Stimulated activated CD8-positive, alpha-beta memory T cell treated with anti-CD3 and anti-CD28 coated beads, Interleukin-4, amount 100 ng/mL, for 24 hours (primary cell): Measurements from ENCODE around the gene KRI1.
"Not testable (repeated sequence)": the region's sequence is repeated elsewhere in the genome, so short reads cannot be mapped to it uniquely, and the experiment has no call there.

Experiments
- DNase-seq: peaks from one replicate; pipeline ENCODE4 v3.0.0-alpha.2; 2020; ENCODE audit warnings: low read depth

KRI1 gene

DNA sequence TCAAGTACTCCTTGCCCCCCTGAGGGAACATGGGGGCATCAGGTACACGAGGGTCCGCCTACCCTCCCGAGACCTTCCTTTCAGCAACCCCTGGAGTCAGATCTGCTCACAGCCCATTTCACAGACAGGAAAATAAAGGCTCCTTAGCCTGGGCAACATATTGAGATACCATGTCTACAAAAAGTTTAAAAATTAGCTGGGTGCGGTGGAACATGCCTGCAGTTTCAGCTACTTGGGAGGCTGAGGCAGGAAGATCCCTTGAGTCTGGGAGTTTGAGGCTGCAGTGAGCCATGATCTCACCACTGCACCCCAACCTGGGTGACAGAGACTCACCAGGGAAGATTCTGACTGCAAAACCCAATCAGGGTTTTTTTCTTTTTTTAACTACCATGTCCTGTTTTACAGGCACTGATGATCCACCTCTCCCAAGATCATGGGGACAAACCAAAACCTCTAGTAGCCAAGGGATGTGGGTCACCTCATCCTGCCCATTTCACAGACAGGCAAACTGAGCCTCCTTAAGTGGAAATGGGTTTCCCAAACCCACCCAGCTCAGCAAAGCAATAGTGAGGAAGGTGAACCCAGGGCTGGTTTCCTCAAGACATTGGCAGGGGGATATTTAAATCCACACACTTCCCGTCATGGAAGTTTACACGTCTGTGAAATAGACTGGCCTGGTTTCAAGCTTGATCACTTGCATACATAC lies 9.4 kb upstream of the KRI1 start:
- DNase-seq = no peak

DNA sequence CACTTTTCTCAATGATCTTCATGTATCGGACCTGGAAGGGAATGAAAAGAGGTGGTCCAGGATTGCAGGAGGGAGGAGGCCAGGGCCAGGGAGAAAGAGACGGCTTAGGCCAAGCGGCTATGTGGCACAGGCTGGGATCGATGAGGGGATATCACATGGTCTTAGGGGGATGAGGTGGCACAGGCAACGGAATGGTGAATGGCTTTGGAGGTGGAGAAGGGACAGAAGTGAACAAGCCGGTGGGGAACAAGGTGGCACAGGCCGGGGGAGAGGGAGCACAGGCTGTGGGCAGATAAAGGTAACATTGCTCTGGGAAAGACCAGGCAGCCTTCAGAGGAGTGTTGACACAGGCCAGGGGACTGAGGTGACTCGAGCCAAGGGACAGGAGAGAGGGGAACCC lies 8.7 kb upstream of the KRI1 start:
- DNase-seq = no peak

DNA sequence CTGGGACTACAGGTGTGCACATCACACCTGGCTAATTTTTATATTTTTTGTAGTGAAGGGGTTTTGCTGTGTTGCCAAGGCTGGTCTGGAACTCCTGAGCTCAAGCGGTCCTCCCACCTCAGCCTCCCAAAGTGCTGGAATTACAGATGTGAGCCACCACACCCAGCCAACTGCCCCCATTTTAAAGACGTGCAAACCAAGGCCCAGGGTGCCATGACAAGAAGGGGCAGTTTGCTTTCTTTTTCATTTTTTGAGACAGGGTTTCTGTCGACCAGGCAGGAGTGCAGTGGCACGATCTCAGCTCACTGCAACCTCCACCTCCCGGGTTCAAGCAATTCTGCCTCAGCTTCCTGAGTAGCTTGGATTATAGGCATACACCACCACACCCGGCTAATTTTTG lies 8.0 kb upstream of the KRI1 start:
- not testable (repeated sequence) for DNase-seq

DNA sequence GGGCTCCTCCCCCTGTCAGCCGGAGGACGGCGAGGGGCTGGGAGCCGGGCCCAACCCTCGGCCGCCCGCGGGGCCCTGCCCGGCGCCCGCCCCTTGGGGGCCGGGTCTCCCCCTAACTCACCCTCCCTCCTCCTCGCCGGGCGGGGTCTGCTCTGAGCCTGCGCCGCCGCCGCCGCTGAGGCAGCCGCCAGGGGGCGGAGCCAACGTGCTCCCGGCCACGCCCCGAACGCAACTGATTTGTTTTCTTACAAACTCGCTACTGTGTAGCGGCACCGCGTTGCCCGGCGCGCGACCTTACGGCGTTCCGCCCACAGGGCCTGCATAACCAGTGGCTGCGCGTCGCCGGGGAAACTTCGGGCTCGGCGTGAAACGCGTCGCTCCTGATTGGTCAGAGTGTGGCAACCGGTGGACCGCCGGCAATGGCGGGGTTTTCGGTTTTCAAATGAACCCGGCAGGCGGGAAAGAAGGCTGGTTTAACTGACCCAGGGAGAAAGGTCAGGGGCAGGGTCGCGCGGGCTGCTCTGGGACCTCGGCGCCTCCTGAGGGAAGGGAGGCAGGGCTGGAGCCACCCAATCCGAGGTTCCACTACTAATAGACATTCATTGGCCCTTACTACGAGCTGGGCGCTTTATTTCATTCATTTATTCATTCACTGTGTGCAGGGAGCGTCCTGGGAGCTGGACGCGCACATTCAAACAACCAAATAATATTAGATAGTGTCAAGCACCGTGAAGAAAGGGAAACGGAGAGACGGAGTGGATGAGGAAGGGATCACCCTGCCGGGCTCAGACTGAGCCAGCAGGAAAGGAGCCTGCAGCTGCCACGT lies 3.2 kb upstream of the KRI1 start, which contains the start of gene CDKN2D:
CDKN2D (minus strand) TSS at position 154 of the 826 bp plus-strand sequence. CDS start 326 bp downstream, outside the sequence.
- peak; percentile 100 for DNase-seq

DNA sequence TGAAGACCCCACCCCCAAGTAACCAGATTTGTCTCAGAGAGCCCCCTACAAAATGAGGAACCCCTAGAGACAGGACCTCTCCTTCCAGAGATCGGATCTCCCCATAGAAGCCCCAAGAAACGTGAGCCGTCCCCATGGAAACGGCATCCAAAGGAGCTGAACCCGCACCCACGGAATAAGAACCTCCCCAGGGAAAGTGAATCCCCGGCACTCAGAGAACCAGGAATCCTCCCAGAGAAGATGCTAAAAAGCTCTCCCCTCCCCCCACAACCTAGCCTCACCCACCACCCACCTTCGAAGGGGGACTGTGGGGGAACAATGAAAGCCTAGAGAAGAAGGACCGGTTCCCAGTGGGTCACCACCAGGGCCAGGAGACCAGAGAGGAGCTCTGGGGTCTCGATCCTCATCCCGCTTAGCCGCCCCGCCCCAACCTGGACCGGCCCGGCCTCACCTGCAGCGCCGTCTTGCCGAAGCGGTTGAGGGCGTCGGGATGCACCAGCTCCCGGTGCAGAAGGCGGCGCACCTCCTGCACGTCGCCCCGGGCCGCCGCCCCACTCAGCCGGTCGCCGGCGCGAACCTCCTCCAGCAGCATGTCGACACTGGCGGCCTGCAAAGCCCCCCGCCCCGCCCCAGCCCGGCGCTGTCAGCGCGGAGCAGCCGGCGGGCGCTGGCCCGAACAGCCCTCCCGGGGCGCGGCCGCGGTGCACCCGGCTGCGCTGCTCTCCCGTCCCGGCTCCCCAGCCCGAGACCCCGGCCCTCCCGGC lies 2.4 kb upstream of the KRI1 start:
- peak; percentile 27 for DNase-seq

DNA sequence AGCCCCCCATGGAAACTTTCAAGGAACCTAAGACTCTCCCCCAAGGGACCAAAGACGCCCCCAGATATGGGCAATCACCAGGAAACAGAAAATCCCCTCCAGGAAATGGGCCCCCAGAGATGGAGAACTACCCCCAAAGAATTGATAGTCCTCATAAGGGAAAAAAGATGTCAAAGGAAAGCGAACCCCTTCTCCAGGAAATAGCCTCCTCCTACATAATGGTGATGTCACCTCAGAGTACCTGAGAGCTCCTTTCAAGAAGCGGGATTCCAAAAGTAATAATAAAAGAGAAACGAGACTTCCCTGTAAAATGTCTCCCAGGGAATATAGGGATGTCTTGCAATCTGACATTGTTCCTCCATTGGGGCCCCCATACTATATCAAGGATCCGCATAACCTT lies 1.8 kb upstream of the KRI1 start:
- DNase-seq = no peak

DNA sequence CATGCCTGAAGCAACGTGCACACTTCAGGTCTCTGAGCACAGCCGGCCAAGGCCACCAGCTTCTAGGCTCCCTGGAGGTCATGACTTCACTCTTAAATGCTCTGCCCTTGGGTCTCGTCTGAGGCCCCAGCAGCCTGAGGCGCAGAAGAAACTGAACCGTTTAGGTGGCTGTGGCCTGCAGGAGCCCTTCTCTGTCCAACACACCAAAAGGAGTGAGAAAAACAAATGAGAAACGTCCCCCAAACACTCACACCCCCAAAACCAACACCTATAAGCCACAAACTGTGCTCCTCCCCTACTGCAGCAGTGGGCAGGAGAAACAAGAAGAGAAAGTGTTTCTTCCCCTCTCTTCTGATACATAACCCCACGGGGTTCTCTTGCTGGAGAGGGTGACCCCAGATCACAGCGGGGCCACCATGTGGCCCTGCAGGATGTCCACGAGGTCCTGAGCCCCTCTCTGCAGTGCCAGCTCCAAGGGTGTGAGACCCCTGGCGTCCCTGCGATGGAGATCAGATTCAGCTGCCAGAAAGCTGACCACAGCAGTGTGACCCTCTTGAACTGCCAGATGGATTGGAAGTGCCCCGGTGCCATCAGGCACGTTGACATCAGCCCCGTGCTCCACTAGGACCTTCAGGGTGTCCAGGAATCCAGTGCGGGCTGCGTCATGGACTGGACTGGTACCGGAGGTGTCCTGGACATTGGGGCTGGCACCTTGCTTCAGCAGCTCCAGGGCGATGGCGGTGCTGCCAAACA lies 1.0 kb upstream of the KRI1 start:
- peak; percentile 38 for DNase-seq

DNA sequence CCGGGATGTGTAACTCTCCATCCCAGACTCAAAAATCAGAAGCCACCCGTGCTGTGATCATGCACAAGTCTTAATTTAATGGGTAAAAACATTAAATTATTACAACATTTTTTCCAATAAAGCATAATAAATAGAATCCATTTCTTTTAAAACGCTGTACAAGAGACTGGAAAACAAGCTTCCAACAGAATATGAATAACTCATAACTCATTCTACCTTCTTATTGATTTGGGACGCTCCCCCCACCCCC lies 523 bp upstream of the KRI1 start:
- no peak for DNase-seq

DNA sequence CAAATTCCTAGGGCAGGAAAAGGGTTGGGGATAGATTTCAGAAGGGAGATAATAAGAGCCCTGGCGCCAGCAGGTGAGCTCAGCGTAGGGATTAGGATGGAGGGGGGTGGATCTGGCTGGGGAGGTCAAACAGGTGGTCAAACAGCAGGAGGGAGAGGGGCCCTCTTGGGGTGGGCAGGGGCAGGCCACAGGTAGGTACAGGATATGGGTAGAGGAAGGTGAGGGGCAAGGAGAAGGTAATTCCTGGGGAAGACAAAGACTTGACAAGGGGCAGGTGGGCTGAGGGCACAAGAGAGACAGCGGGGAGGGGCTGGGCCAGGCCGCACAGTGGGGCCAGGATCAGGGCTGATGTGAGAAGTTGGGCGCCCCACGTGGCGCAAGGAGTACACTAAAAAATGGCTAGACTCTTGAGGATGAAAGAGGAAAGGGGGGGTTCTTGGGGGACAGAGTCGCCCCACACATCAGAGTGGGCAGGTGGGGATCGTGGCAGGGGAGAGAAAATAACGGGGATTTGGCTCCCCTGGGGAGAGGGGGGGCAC lies 713 bp downstream of the KRI1 start:
- DNase-seq = peak; percentile 43

DNA sequence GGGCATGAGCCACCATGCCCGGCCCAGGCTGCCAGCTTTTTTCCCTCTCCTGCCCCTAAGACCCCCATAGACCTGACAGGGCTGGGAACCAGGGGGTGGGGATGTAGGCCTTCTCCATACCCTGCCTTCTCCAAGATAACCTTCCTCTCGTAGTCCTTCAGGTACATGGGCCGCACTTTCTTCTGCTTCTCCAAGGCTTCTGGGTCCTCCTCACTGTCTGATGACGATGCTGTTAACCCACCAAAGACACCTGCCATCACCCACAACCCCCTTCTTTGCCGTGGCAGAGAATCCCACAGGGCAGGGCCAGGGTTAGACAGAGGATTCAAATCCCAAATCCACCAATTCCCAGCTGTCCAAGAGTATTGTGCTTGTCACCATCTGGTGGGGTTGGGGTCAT lies 3.2 kb downstream of the KRI1 start:
- DNase-seq = no peak

DNA sequence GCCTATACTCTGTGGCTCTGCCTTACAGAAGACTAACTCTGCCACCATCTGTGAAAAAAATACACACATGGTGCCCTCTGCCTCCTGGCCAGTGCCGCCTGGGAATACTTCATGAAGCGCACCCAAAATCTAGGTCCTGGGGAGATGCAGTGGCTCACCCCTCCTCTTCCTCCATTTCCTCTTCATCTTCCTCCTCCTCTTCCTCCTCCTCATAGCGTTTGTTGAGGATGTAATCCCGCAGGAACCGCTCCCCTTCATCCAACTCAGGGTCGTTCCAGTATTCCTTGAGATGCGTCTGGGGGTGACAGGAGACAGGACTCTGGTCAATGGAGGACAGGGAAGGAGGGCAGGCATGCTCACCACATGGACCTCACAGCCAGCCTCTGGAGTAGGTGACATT lies 5.7 kb downstream of the KRI1 start:
- no peak for DNase-seq

DNA sequence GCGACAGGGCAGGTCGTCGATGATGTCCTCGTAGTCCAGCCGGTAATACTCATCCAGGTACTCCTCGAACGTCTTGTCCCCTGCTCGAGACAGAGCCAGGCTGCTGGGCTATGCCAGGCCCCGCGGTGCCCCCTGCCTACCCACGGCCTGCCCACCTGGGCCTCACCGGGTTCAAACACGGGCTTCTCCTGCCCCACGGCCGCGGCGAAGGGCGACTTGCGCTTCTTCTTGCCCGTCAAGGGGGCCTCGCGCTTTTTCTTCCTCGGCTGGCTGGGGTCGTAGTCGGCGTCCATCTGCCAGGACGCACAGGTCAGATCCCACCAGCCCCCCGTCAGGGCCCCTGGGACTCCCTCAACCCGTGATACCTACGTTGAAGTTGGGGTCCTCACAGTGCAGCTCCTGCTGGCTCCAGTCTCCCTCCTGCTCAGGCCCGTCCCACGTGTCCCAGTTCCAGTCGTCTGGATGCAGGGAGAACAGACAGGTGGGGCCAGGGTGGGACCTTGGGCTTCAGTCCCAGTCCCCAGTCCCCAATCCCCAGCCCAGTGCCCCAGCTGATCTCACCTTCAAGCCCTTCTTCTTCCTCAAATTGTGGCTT lies 8.1 kb downstream of the KRI1 start:
- DNase-seq = no peak

DNA sequence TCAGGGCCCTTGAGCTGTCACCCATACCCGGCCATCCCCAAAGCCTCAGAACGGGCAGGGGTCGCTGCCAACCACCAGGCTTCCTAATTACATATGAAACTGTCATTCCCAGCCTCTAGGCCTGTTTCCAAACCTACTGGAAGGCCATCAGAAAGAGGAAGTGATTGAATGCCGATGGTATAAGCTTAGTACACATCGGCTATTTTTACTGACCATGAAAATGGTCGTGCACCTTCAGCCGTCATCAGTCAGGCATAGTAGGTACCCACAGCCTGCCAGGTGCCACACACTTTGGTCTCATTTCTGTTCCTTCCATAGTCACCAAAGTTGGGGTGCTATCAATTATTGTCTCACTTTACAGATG lies 10.2 kb downstream of the KRI1 start:
- no peak for DNase-seq

DNA sequence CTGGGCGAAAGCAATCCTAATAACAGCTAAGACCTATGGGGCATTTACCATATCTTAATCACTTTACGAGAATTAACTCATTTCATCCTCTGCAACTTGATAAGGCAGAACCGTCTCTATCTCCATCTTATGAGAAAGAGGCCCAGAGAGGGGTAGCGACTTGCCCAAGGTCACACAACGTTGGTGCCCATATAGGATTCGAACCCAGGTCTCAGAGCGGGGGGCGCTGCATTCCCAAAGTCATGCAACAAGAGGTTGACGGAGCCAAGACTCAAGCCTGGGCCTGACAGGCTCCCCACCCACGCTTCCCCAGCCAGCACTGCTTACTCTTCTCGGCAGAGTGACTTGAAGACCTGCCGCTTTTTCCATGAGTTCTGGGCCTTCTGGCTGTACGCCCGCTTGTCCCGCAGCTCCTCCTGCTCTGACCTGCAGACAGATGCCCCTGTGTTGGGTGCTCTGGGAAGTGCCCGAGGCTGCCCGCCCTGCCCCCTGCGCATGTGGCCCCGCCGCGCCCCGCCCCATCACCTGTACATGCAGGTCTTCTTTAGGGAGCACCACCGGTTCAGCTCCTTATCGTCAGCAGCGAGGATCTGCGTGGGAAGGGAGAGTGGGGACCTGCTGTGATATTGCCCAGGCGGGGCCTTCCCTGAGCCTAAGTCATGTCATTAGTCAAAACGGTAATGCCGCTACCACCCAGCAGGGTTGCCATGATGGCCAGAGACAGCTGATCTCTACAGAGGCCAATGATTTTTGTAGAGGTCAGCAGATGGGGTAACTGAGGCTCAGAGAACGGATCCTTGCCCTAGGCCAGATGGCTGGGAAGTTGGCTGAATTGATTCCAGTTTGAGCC lies 10.8 kb downstream of the KRI1 start:
- DNase-seq = no peak

DNA sequence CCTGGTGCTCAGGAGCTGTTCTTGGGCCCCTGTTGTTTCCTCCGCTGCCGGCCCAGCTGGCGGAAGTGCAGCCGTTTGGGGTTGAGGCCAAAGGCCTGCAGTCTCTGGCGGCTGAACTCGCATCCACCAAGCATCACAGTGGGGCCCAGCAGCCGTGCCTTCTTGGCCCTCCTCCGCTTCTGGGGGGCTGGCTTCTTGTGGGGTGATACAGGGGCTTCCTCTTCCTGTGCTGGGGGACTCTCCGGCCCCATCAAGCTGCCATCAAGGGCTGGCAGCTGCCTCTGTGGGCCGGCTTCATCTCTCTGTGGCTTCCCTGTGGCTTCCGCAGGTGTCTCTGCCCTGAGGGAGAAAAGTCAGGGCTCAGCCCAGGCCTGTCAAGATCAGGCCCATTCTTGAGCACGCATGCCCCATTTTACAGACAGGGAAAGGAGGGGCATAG lies 11.8 kb downstream of the KRI1 start:
- DNase-seq = peak; percentile 42

DNA sequence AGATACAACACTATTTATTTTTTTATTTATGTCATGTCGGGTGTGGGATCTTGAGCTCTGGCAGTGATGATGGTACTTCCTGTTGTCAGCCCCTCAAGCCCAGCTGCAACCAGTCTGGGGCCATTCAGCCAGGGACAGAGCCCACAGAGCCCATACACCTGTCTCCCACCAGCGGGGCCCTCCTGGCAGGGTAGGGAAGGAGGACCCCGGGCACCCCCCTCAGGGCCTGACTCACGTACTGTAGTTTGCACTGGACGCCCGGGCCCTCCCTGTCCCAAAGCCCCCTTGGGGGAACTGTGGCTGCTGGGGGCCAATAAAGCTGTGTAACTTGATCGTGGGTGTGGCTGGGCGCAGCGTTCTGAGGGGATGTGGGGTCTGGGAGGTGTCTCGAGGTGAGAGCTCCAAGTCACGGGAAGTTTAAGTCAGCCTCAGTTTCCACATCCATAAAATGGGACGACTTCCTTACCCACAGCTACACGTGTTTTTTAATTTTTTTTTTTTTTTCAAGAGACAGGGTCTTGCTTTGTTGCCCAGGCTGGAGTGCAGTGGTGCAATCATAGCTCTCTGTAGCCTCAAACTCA lies 12.6 kb downstream of the KRI1 start:
- DNase-seq = no peak

DNA sequence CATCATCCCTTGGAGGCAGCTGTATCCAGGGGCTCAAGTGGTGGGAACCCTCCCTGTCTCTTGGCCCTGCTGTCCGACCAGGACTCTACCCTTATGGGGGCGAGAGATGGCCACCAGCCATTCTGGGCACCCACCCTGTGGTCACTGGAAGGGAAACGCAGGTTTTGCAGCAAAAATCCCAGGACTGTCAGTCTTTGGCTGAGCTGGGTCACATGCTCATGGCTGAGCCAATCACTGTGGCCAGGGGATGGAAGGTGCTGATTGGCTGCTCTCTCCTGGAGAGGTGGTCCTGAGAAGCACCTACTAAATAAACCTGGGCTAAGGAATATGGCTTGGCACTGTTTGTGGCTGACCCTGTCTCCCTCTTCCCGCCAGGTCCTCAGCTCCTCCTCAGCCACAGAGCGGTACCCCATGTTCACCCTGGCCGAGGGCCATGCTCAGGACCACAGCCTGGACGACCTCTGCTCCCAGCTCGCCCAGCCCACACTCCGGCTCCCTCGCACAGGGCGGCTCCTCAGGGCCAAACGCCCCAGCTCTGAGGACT lies 13.2 kb downstream of the KRI1 start:
- no peak for DNase-seq

DNA sequence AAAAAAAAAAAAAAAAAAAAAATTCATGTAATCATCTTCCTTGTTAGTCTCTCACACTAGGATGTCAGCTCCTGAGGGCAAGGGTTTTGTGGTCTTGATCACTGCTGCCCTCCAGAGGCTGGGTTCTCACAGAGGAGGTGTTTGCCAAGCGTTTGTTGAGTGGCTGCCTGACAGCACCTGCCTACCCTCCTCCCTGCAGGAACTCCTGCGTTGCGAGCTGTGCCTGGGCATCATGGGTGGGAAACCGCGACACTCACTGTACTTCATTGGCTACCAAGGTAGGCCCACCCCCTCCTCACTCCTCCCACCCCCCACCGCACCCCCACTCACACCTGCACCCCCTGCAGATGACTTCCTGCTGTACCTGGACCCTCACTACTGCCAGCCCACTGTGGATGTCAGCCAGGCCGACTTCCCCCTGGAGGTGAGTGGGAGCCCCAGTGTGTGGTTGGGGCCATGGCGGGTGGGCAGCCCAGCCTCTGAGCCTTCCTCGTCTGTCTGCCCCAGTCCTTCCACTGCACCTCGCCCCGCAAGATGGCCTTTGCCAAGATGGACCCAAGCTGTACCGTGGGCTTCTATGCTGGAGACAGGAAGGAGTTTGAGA lies 14.0 kb downstream of the KRI1 start:
- no peak for DNase-seq

DNA sequence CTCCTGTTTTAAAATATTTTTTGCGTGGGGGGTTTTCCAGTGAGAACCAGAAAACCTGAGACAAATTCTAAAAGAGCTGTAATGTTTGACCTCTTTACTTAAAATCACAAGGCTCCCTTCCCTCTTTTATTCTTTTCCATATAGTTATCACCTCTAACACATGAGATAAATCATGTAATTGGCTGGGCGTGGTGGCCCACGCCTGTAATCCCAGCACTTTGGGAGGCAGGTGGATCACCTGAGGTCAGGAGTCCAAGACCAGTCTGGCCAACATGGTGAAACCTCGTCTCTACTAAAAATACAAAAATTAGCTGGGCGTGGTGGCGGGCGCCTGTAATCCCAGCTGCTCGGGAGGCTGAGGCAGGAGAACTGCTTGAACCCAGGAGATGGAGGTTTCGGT lies 14.8 kb downstream of the KRI1 start:
- not testable (repeated sequence) for DNase-seq

DNA sequence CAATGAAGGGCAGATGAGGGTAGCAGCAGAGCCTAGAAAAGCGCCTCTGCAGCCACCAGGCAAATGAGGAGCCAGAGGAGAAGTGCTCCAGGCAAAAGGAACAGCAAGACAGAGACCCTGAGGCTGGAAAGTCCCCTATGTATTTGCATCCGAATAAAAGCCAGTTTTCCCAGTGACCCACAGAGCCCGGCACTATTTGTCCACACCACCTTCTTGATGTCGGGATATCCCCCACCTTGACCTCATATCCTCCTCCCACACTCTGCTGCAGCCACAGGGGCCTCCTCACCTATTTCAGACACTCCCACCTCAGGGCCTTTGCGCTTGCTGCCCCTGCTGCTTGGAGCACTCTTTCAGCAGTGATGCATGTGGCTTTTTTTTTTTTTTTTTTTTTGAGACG lies 15.5 kb downstream of the KRI1 start:
- no peak for DNase-seq
